SK-N-SH treated with all-trans-retinoic acid at 6 μM for 48 hours (cell line): ENCODE measurements around the gene DGKH.

Experiments used
- ATAC-seq: fragments of 200-7000 bp; cut with Tn5 transposase; 3 replicates; pipeline ENCODE4 v1.9.1; 2020; ENCODE audit warnings: mild to moderate bottlenecking, moderate library complexity
- ARNTL ChIP-seq: fragments of 450-650 bp; formaldehyde crosslinking; IDR thresholded peaks from 2 replicates; pipeline ENCODE4 v1.5.0; 2020; ENCODE audit warnings: low read depth, mild to moderate bottlenecking, moderate library complexity, borderline replicate concordance
- BACH2 ChIP-seq: fragments of 250-450 bp; sonication (Bioruptor Pico); IDR thresholded peaks from 2 replicates; pipeline ENCODE4 v1.9.0; 2021; ENCODE audit warnings: mild to moderate bottlenecking, borderline replicate concordance
- CREB5 ChIP-seq: fragments of 250-450 bp; sonication (Bioruptor Pico); IDR thresholded peaks from 2 replicates; pipeline ENCODE4 v1.5.1; 2020; ENCODE audit warnings: low read depth, mild to moderate bottlenecking, moderate library complexity
- CSDC2 ChIP-seq: fragments of 250-450 bp; sonication (Bioruptor Pico); IDR thresholded peaks from 2 replicates; pipeline ENCODE4 v1.5.0; 2020; ENCODE audit warnings: mild to moderate bottlenecking, moderate library complexity
- CSRNP3 ChIP-seq: fragments of 250-450 bp; sonication (Bioruptor Pico); IDR thresholded peaks from 2 replicates; pipeline ENCODE4 v1.5.1; 2021; ENCODE audit warnings: mild to moderate bottlenecking, moderate library complexity
- ESRRG ChIP-seq: fragments of 250-450 bp; sonication (Bioruptor Pico); IDR thresholded peaks from 2 replicates; pipeline ENCODE4 v1.6.1; 2021; ENCODE audit warnings: mild to moderate bottlenecking
- GLIS3 ChIP-seq: fragments of 250-450 bp; sonication (Bioruptor Pico); IDR thresholded peaks from 2 replicates; pipeline ENCODE4 v1.5.0; 2020; ENCODE audit warnings: mild to moderate bottlenecking, moderate library complexity
- ISL1 ChIP-seq: fragments of 250-450 bp; sonication (Bioruptor Pico); IDR thresholded peaks from 2 replicates; pipeline ENCODE4 v2.1.2; 2022; ENCODE audit warnings: mild to moderate bottlenecking, moderate library complexity
- PPARA ChIP-seq: fragments of 250-450 bp; sonication (Bioruptor Pico); IDR thresholded peaks from 2 replicates; pipeline ENCODE4 v1.5.0; 2020; ENCODE audit warnings: mild to moderate bottlenecking, borderline replicate concordance
- RARB ChIP-seq: fragments of 250-450 bp; sonication (Bioruptor Pico); IDR thresholded peaks from 2 replicates; pipeline ENCODE4 v1.8.0; 2021; ENCODE audit warnings: mild to moderate bottlenecking, moderate library complexity
- SNAI2 ChIP-seq: fragments of 250-450 bp; sonication (Bioruptor Pico); IDR thresholded peaks from 2 replicates; pipeline ENCODE4 v1.5.0; 2020; ENCODE audit warnings: mild to moderate bottlenecking, moderate library complexity
- TCF4 ChIP-seq: fragments of 250-450 bp; sonication (Bioruptor Pico); IDR thresholded peaks from 2 replicates; pipeline ENCODE4 v1.8.0; 2021; ENCODE audit warnings: mild to moderate bottlenecking, moderate library complexity, borderline replicate concordance
- TOX ChIP-seq: fragments of 250-450 bp; sonication (Bioruptor Pico); IDR thresholded peaks from 2 replicates; pipeline ENCODE4 v1.8.0; 2021; ENCODE audit warnings: mild to moderate bottlenecking, moderate library complexity, borderline replicate concordance
- TSHZ2 ChIP-seq: fragments of 250-450 bp; sonication (Bioruptor Pico); IDR thresholded peaks from 2 replicates; pipeline ENCODE4 v1.5.0; 2020; ENCODE audit warnings: mild to moderate bottlenecking, moderate library complexity
- ZFP3 ChIP-seq: fragments of 250-450 bp; sonication (Bioruptor Pico); IDR thresholded peaks from 2 replicates; pipeline ENCODE4 v1.5.0; 2020; ENCODE audit warnings: mild to moderate bottlenecking, moderate library complexity
- ZFP30 ChIP-seq: fragments of 450-650 bp; formaldehyde crosslinking; IDR thresholded peaks from 2 replicates; pipeline ENCODE4 v1.5.0; 2022; ENCODE audit warnings: mild to moderate bottlenecking, moderate library complexity
- ZNF565 ChIP-seq: fragments of 450-650 bp; formaldehyde crosslinking; conservative IDR thresholded peaks from 2 replicates; pipeline ENCODE4 v1.5.0; 2020; ENCODE audit warnings: low read depth, mild to moderate bottlenecking, moderate library complexity
- ZNF8 ChIP-seq: fragments of 450-650 bp; formaldehyde crosslinking; IDR thresholded peaks from 2 replicates; pipeline ENCODE4 v1.5.0; 2020; ENCODE audit warnings: mild to moderate bottlenecking, moderate library complexity
- TF ChIP-seq, protein P1 (sequence below): fragments of 250-450 bp; sonication (Bioruptor Pico); IDR thresholded peaks from 2 replicates; pipeline ENCODE4 v1.8.0; 2021; ENCODE audit warnings: low read depth, mild to moderate bottlenecking, moderate library complexity, borderline replicate concordance

DGKH gene

GRCh38 chr13:42260903-42261654 is 212.6 kb downstream of the DGKH start:
- no peak for ATAC-seq
- TF ChIP-seq TOX (CRISPR knock-in tag): no peak

GRCh38 chr13:42266473-42266872 is 218.0 kb downstream of the DGKH start:
- ATAC-seq: peak; percentile 51
- TF ChIP-seq TSHZ2 (CRISPR knock-in tag) (no peak), GLIS3 (CRISPR knock-in tag) (no peak), ZNF8 (CRISPR knock-in tag) (no peak), PPARA (no peak), ZFP30 (no peak), CSDC2 (no peak), ESRRG (CRISPR knock-in tag) (no peak), ISL1 (no peak), TOX (CRISPR knock-in tag) (no peak), SNAI2 (no peak), RARB (CRISPR knock-in tag) (no peak), BACH2 (CRISPR knock-in tag) (no peak), TCF4 (CRISPR knock-in tag) (no peak)
- TF ChIP-seq, protein P1, sequence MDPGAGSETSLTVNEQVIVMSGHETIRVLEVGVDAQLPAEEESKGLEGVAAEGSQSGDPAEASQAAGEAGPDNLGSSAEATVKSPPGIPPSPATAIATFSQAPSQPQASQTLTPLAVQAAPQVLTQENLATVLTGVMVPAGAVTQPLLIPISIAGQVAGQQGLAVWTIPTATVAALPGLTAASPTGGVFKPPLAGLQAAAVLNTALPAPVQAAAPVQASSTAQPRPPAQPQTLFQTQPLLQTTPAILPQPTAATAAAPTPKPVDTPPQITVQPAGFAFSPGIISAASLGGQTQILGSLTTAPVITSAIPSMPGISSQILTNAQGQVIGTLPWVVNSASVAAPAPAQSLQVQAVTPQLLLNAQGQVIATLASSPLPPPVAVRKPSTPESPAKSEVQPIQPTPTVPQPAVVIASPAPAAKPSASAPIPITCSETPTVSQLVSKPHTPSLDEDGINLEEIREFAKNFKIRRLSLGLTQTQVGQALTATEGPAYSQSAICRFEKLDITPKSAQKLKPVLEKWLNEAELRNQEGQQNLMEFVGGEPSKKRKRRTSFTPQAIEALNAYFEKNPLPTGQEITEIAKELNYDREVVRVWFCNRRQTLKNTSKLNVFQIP (CRISPR knock-in tag): no peak

DNA sequence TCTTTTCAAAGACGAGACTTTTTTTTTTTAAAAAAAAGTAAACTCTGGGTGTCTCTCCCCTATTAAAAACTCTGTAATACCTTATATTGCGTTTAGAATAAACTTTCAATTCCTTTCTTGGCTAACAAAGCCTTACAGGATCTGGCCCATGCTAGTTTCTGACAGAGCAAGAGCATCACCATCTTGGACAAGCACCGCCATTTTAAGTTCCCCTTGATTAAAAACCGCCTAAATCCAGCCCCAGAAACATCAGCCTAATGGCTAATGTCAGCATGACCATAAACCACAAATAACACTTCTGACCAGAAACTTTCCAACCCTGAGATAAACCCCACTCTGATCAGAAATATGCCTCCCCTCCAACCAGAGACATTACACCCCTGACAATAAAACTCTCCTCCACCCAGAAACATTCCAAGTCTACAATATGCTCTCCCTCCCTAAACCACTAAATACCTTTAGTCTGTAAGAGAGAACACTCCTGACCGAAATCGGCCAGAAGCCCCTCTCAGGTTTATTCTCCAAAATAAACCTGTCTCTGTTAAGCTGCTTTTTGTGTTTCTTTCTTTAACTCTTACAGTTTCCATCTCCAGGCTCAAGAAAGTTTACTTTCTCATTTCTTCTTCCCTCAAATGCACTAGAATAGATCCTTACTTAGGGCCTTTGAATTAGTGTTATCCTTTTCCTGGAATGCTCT is 221.9 kb downstream of the DGKH start:
- no peak for ATAC-seq
- TF ChIP-seq ESRRG (CRISPR knock-in tag) (no peak), ZNF8 (CRISPR knock-in tag) (no peak), CREB5 (no peak), CSDC2 (no peak), ARNTL (CRISPR knock-in tag) (no peak), ZFP3 (CRISPR knock-in tag) (no peak), RARB (CRISPR knock-in tag) (no peak), TSHZ2 (CRISPR knock-in tag) (no peak), TCF4 (CRISPR knock-in tag) (no peak), CSRNP3 (CRISPR knock-in tag) (no peak), ISL1 (no peak), ZNF565 (CRISPR knock-in tag) (no peak), ZFP30 (no peak)
- TF ChIP-seq, protein P1 (CRISPR knock-in tag): no peak
